Uterus (tissue), 4 donors: ENCODE results near the gene CR1. TPM values are rescaled to one million over a fixed set of nuclear protein-coding genes. Genes with fewer than 3 reads are reported as not detected.
A peak's percentile ranks its signal among the peaks of the same experiment; 100 is the strongest.
"Not testable (repeated sequence)": the region's sequence is repeated elsewhere in the genome, so short reads cannot be mapped to it uniquely, and the experiment has no call there.

Experiments used
- DNase-seq, 2 donors: peaks; one replicate each; pipeline ENCODE4 v3.0.0-alpha.2; 2019 to 2020
- H3K27ac ChIP-seq, 2 donors: fragments of 200-600 bp; sonication (generic); 1 replicate in 1 of 2; 2 replicates in 1 of 2; pipeline ENCODE4 v1.5.1; 2016 to 2018
- H3K27me3 ChIP-seq, 2 donors: fragments of 200-600 bp; sonication (generic); one replicate each; pipeline ENCODE4 v1.5.1; 2018 to 2019; ENCODE audit warnings: control low read depth in 1 of 2
- H3K36me3 ChIP-seq, 2 donors: fragments of 200-600 bp; sonication (generic); one replicate each; pipeline ENCODE4 v1.5.1; 2019; ENCODE audit warnings: control low read depth in 1 of 2
- H3K4me1 ChIP-seq, 2 donors: fragments of 200-600 bp; sonication (generic); one replicate each; pipeline ENCODE4 v1.5.1; 2018 to 2019; ENCODE audit warnings: control low read depth in 1 of 2
- H3K4me3 ChIP-seq, 2 donors: fragments of 200-600 bp; sonication (generic); 1 replicate in 1 of 2; 2 replicates in 1 of 2; pipeline ENCODE4 v1.5.1; 2018 to 2019; ENCODE audit warnings: mild to moderate bottlenecking in 1 of 2
- H3K9me3 ChIP-seq, 2 donors: fragments of 200-600 bp; sonication (generic); one replicate each; pipeline ENCODE4 v1.5.1; 2019; ENCODE audit warnings: control low read depth in 1 of 2
- CTCF ChIP-seq, 4 experiments: fragments of 200-600 bp in 2 of 4; fragments of 450-650 bp in 2 of 4; sonication (generic) in 2 of 4; IDR thresholded peaks; one replicate each; pipeline ENCODE4 v1.5.1; 2016 to 2019; ENCODE audit warnings: antibody characterized with exemption in 4 of 4, mild to moderate bottlenecking in 2 of 4, moderate library complexity in 1 of 4
- POLR2A ChIP-seq, 2 donors: fragments of 450-650 bp; IDR thresholded peaks; one replicate each; pipeline ENCODE4 v1.6.1; 2016; ENCODE audit warnings: antibody characterized with exemption in 2 of 2, mild to moderate bottlenecking in 1 of 2, moderate library complexity in 1 of 2
- intact Hi-C: fragments of 100-400 bp; cut with DNase I; formaldehyde crosslinking; loops from one replicate; pipeline ENCODE4 v1.15.1; 2023; ENCODE audit warnings: low total_unique reads
- total RNA-seq, 4 donors: library from RNA; depleted of rRNA in 3 of 4; stranded (reverse); fragments of >200 nt in 3 of 4; gene quantifications; one replicate each; pipeline versions ENCODE4 v1.1.0 to v1.2.4, GENCODE V29; 2014 to 2023
- donor health status: DM: yes; HTN: yes; CAD: no.

Gene CR1
- total RNA-seq, 4 donors from 2014 or later, result 1.8 to 3.7 (median 2.5) TPM

- no peak overlapping the region for H3K4me3 ChIP-seq
- no peaks in the 10 kb centered on the region for H3K9me3 ChIP-seq
- DNase-seq, result no peak
- intact Hi-C loops, result no loop called here
- no peak overlapping the region for H3K27ac ChIP-seq
- H3K27me3 ChIP-seq, result no peaks in the 10 kb centered on the region
- no peaks in the 10 kb centered on the region for H3K36me3 ChIP-seq
- TF ChIP-seq CTCF (IDR thresholded peaks at IDR 0.05), result no peak
- no peak for TF ChIP-seq POLR2A (IDR thresholded peaks at IDR 0.05)
- H3K4me1 ChIP-seq, result no peaks in the 10 kb centered on the region
Measured at GRCh38 chr1:207565546-207566468, 69.8 kb downstream of the CR1 start.

GRCh38 chr1:207571926-207572325, 76.0 kb downstream of the CR1 start:
- H3K27ac ChIP-seq, DNase-seq, H3K9me3 ChIP-seq, intact Hi-C loops, H3K27me3 ChIP-seq, H3K4me1 ChIP-seq, H3K36me3 ChIP-seq, H3K4me3 ChIP-seq: not testable (repeated sequence)

DNA sequence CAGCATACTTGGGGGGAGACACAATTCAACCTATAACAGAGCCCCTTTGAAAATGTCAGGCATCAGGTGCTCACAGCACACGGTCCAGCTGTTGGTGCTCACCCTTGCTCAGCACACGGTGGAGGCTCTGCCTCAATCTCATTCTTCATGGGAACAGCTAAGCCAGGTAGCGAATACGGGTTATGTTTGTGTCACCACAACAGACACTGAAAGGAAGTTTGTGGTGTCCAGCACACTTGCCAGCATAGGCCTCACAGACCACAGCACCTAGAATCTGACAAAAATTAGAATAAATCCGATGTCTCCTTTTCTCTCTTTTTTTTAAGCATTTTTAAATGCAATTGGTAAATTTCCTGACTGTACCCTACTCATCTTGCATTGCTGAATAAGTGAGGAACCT, 77.1 kb downstream of the CR1 start:
- DNase-seq, H3K4me1 ChIP-seq: not testable (repeated sequence)

GRCh38 chr1:207575381-207575780, 79.4 kb downstream of the CR1 start:
- H3K4me3 ChIP-seq, H3K4me1 ChIP-seq, intact Hi-C loops, H3K27ac ChIP-seq, H3K9me3 ChIP-seq, H3K27me3 ChIP-seq, DNase-seq, H3K36me3 ChIP-seq: not testable (repeated sequence)

More for the DNA sequence above, 77.1 kb downstream of the CR1 start:
- H3K9me3 ChIP-seq, H3K36me3 ChIP-seq, H3K27ac ChIP-seq, H3K27me3 ChIP-seq, intact Hi-C loops, H3K4me3 ChIP-seq: not testable (repeated sequence)

- DNase-seq, result no peak
- TF ChIP-seq CTCF (IDR thresholded peaks at IDR 0.05) (no peak), POLR2A (IDR thresholded peaks at IDR 0.05) (no peak)
Measured at GRCh38 chr1:207578796-207579435, 83.0 kb downstream of the CR1 start.

DNA sequence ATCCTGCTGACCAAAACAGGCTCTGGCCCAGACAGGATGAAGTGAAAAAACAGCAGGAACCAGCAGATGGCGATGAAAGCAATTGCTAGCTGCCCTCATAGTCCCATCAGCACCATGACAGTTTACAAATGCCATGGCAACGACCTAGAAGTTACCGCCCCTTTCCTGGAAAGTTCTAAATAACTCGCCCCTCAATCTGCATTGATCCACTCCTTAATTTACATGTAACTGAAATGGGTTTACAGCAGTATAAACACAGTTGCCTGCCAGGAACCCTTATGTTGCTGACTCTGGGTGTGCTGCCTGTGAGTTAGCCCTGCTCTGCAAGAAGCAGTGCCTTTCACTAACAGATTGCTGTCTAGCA, 83.5 kb downstream of the CR1 start:
- peak in 3 of 4 experiments; percentile 8 to 20 (median 16) for TF ChIP-seq CTCF (IDR thresholded peaks at IDR 0.05)
- no peak for TF ChIP-seq POLR2A (IDR thresholded peaks at IDR 0.05)
- H3K4me3 ChIP-seq, result no peak overlapping the region
- H3K27ac ChIP-seq, result no peak overlapping the region
- no peaks in the 10 kb centered on the region for H3K9me3 ChIP-seq
- intact Hi-C loops, result no loop called here
- no peaks in the 10 kb centered on the region for H3K27me3 ChIP-seq
- H3K36me3 ChIP-seq, result no peaks in the 10 kb centered on the region
- H3K4me1 ChIP-seq, result no peaks in the 10 kb centered on the region
- no peak for DNase-seq

More at GRCh38 chr1:207578796-207579435, 83.0 kb downstream of the CR1 start:
- intact Hi-C loops, result no loop called here
- no peaks in the 10 kb centered on the region for H3K4me1 ChIP-seq
- no peak overlapping the region for H3K4me3 ChIP-seq
- H3K27ac ChIP-seq, result no peak overlapping the region
- no peaks in the 10 kb centered on the region for H3K36me3 ChIP-seq
- no peaks in the 10 kb centered on the region for H3K27me3 ChIP-seq
- no peaks in the 10 kb centered on the region for H3K9me3 ChIP-seq
